Mesodermal cell (in vitro differentiated cells): Measurements from ENCODE around the gene TGM2.
A peak's percentile ranks its signal among the peaks of the same experiment; 100 is the strongest.

Experiments
- H3K27ac ChIP-seq: 2 replicates; pipeline ENCODE4 v1.7.0; 2013; ENCODE audit warnings: mild to moderate bottlenecking, low read depth, low read length, moderate library complexity; ENCODE audit not compliant: severe bottlenecking
- H3K36me3 ChIP-seq: 2 replicates; pipeline ENCODE4 v1.7.1; 2013; ENCODE audit warnings: mild to moderate bottlenecking, low read length, moderate library complexity; ENCODE audit not compliant: control insufficient read depth, insufficient read depth
- H3K4me1 ChIP-seq: one replicate; pipeline ENCODE4 v1.7.1; 2013; ENCODE audit warnings: mild to moderate bottlenecking, low read length; ENCODE audit not compliant: insufficient read depth, control insufficient read depth, poor library complexity, severe bottlenecking
- H3K4me3 ChIP-seq: 2 replicates; pipeline ENCODE4 v1.7.0; 2013; ENCODE audit warnings: low read length, control low read depth, mild to moderate bottlenecking; ENCODE audit not compliant: insufficient read depth, poor library complexity, severe bottlenecking; ENCODE audit errors: extremely low read depth
- H3K9me3 ChIP-seq: 2 replicates; pipeline ENCODE4 v1.7.1; 2013; ENCODE audit warnings: mild to moderate bottlenecking, low read length, moderate library complexity; ENCODE audit not compliant: control insufficient read depth
- WGBS, 2 experiments: methylation state at CpG; one replicate each; pipeline ENCODE4 v1.1.5; 2013; ENCODE audit warnings: missing lambda C conversion rate in 2 of 2; ENCODE audit not compliant: insufficient coverage in 2 of 2; 5-methylcytosine and 5-hydroxymethylcytosine counted together

Gene TGM2

DNA sequence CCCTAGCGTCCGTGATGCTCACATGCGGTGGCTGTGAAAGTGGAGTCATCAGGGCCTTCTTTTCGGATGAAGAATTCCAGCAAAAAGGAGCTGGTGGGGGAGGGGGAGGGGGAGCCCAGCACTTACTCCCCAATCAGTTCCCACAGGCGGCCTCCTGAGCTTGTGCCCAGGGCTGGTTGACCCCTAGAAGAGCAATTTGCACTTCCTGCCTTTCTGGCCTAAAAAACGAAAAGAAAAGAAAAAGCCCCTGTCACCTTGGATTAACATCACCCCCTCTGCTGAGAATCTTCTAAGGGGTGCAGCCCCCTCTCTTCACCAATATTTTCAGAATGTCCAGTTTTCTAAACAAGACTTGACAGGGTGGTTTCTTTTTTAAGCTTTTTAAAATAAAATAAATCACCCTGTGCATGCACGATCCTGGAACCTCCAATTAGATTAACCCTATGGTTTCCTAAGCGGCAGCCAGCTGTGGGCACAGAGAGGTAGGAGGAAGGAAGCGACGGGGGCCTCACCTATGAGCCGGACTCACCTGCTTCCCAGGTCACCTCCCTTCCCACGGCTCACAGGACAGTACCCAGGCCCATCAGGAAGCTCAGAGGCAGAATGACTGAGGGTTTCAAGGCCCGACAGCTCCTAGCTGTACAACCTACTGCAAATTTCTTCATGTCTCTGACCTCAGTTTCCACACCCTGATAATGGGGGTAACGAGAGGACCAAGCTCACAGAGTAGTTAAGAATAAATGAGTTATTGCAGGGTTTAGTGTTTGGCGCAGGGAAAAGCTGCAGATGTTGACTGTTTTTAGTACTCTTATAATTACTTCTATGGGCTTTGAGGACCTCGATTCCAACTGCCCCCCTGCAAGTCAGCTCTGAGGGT lies 10.5 kb upstream of the TGM2 start:
- Histone ChIP-seq H3K36me3 (no peaks in the 10 kb centered on the region), H3K9me3 (no peaks in the 10 kb centered on the region), H3K27ac (no peak overlapping the region), H3K4me3 (no peak overlapping the region), H3K4me1 (peaks cover 21% of the 10 kb centered on the region)
- WGBS, 2 experiments: 63 to 66% methylated on average over 7 to 8 of the region's 16 CpGs

DNA sequence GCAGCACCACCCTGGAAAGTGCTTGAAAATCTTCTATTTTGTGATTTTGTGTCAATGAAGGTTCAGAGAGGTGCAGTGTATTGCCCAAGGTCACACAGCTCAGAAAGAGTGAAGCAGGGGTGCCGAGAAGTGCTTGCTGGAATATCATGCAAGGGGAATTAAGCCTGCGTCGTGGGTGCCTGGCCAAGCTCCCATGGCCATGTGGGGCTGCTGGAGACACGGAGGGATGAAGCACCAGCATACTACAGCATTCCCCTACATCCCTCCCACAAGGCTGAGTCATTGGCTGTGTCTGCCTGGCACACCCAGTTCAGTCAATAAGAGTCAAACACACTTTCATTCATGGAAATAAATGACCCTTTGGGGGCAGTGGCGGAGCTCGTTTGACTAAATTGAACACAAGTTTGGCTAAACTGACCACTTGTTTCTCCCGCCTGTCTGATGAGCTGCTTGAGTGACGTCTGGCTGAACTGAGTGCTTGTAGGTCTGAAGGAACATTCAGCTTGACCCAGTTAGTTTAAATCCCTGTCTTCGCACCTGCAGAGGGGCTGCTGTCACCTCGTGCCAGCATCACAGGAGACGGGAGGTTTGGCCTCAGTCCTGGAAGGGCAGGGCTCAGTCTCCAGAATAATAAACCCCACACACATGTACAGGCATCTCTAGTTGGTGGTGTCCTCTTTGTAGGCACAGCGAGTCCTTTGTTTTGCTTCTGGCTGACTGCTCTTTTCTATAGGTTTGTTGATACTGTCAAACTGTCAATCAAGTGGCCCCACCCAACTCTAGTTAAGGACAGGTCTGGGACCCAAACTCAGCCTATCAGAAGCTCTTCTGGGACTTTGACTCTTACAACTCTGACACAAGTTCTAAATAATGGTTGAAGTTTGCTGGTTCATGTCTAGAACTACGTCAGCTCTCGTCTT lies 8.4 kb upstream of the TGM2 start:
- H3K36me3 ChIP-seq: no peaks in the 10 kb centered on the region
- peak overlapping the region; percentile 30 for H3K27ac ChIP-seq
- H3K9me3 ChIP-seq: no peaks in the 10 kb centered on the region
- H3K4me3 ChIP-seq: no peak overlapping the region
- WGBS, 2 experiments: 72 to 86% methylated on average over 11 to 12 of the region's 14 CpGs
- peaks cover 30% of the 10 kb centered on the region for H3K4me1 ChIP-seq

DNA sequence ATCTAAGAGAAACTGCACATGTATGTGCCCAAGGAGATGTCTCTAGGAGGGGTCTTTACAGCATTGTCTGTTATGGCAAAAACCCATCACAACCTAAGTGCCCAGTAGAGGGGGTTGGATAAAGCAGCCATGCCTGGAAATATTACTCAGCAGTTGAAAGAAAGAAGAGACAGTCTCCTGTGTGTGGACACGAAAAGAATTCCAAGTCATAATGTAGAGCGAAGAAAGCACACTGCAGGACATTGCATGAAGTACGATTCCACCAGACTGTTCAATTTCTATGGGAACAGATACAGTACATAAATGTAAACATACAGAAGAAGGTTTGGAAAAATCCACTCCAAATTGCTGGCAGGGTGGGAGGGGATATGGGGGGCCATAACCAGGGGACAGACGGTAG lies 7.3 kb upstream of the TGM2 start:
- 88% methylated on average over 2 of the region's 4 CpGs; no CpG with 5 or more reads in 1 of the 2 experiments for WGBS, 2 experiments
- H3K4me3 ChIP-seq: no peak overlapping the region
- H3K36me3 ChIP-seq: no peaks in the 10 kb centered on the region
- no peaks in the 10 kb centered on the region for H3K9me3 ChIP-seq
- H3K4me1 ChIP-seq: peaks cover 38% of the 10 kb centered on the region
- no peak overlapping the region for H3K27ac ChIP-seq

DNA sequence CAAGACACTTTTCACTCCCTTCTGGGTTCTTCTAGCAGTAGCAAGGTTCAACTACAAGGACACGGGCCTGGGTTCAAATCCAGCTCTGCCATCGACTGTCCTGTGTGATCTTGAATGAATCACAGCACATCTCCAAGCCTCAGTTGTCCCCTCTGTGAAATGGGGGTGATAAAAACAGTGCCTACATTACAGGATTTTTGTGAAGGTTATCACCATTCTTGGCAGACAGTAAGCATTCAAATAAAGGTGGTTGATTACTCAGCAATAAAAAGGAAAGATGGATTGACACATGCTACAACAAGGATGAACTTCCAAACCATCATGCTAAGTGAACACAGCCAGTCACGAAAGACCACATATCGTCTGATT lies 6.6 kb upstream of the TGM2 start:
- H3K4me3 ChIP-seq: no peak overlapping the region
- peaks cover 46% of the 10 kb centered on the region for H3K4me1 ChIP-seq
- peak overlapping the region; percentile 72 for H3K27ac ChIP-seq
- H3K9me3 ChIP-seq: no peaks in the 10 kb centered on the region
- 90 to 100% methylated on average over 1 to 2 of the region's 4 CpGs for WGBS, 2 experiments
- H3K36me3 ChIP-seq: no peaks in the 10 kb centered on the region

DNA sequence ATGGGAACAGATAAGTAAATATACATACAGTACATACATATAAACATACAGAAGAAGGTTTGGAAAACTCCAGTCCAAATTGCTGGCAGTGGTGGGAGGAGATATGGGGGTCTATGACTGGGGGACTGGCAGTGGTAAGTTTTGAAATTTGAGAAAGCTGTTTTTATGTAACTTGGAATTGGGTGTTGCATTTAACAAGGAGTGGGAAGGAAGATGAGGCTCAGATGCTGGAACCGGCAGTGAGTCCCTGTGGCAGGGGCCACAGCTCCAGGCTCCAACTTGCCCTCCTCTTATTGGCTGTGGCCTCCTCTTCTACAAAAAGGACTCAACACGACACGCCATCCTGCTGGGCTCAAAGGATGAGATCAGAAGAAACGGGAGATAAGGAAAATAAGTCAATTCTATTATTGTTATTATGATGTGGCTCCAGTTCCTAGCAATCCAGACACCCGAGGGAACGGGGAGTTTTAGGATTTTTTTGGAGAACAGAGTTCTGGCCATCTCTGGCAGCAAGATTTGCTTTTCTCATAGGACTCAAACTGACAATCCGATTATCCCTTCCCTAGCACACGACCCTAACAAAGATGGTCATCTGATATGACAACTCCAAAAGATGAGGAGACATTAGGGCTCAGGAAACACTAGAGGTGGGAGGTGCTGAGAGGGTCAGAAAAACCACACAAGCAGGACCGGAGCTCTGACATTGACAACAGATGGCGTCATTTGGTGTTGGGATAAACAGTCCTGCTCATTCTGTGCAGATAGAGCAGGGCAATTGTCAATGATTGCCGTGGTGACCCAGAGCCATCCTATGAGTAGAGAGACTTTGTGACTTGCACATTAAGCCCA lies 6.0 kb upstream of the TGM2 start:
- Histone ChIP-seq H3K9me3 (no peaks in the 10 kb centered on the region), H3K4me1 (peaks cover 52% of the 10 kb centered on the region), H3K36me3 (no peaks in the 10 kb centered on the region), H3K4me3 (no peak overlapping the region), H3K27ac (peak overlapping the region; percentile 72)
- 45 to 81% methylated on average over 3 to 6 of the region's 11 CpGs for WGBS, 2 experiments

DNA sequence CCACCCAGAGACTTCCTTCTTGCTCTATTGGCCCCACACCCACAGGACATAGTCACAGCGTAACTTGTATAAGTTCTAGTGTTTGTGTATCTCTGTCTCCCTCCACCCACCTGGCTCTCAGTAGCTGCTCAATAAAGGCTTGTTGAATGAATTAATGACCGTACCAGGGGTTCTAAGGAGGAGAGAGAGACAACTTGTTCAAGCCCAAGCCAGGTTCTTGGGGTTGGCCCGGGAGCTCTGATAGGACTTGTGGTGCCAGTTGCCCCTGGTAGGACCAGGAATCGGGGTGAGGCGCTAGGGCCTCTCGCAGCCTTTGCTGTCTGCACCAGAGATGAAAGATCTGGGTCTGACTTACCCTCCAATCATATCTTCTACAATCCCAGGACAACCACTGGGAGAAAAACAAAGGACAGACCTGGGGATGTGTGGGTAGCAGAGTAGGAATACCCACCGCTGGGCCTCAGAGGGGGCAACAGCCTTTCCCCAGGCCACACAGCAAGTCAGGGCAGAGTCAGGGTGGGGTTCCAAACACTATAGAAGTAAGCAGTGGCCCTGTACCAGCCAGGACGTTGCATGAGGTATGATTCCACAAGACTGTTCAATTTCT lies 5.3 kb upstream of the TGM2 start:
- Histone ChIP-seq H3K4me3 (no peak overlapping the region), H3K4me1 (peaks cover 52% of the 10 kb centered on the region), H3K36me3 (no peaks in the 10 kb centered on the region), H3K9me3 (no peaks in the 10 kb centered on the region), H3K27ac (peak overlapping the region; percentile 72)
- 44 to 62% methylated on average over 4 to 6 of the region's 8 CpGs for WGBS, 2 experiments

DNA sequence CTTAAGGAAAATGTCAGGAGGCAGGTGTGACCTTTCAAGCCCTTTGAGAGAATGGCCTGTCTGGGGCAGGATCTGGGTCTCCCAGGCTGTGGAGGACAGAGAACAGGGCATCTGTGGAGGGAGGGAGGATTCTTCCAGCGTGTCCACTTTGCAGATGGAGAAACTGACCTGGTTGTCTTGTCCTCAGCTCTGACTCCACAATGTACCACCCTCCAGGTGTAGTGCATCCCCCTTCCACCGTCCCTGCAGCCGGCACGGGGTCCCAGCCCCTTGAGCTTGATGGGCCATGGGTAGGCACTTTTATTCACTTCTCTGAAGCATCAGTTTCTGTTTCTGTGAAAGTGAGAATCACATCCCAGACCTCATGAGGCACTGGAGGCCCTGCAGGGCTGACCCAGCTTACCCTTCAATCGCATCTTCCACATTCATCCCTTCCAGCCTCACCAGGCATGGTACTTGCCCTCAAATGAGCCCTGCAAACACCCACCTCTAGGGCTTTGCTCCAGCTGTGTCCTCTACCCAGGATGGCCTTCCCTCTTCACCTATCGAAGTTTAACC lies 4.6 kb upstream of the TGM2 start:
- WGBS, 2 experiments: 82 to 90% methylated on average over 5 of the region's 6 CpGs
- no peaks in the 10 kb centered on the region for H3K9me3 ChIP-seq
- H3K4me1 ChIP-seq: peaks cover 48% of the 10 kb centered on the region
- no peak overlapping the region for H3K27ac ChIP-seq
- no peaks in the 10 kb centered on the region for H3K36me3 ChIP-seq
- H3K4me3 ChIP-seq: no peak overlapping the region

DNA sequence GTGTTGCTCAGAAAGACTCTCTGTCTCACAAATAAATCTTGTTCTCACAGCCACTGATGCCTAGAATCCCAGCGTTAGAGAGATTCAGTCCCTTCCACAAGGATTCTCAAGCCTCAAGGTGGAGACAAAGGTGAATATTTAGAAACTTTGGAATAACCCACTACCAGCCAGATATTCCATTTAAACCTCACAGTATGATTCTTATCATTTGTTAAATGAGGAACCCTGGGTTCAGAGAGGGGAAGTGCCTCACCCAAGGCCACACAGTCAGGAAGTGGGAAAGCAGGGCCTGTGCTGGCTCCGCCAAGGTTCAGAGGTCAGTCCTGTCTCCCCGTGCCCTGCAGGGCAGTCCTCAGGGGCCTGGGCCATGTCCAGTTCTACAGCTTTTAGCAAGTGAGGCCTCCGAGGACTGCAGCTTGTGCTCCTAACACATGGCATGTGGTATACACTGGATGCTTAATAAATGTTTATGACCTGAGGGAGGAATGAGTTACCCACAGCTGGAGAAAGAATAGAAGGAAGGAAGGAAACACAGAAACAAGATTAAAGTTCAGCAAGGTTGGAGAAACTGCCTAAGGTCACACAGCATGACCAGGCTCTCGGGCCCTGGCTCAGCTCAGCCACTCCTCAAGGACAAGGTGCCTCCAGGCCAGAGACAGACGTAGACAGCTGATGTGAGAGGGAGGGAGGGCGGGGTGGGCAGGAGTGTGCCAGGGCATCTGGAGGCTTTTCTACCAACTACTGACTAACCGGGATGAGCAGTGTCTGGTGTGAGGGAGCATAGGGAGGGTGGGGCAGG lies 3.9 kb upstream of the TGM2 start:
- peak overlapping the region; percentile 54 for H3K27ac ChIP-seq
- peaks cover 51% of the 10 kb centered on the region for H3K4me1 ChIP-seq
- 89 to 90% methylated on average over 4 to 5 of the region's 8 CpGs for WGBS, 2 experiments
- no peaks in the 10 kb centered on the region for H3K9me3 ChIP-seq
- H3K4me3 ChIP-seq: no peak overlapping the region
- H3K36me3 ChIP-seq: no peaks in the 10 kb centered on the region

DNA sequence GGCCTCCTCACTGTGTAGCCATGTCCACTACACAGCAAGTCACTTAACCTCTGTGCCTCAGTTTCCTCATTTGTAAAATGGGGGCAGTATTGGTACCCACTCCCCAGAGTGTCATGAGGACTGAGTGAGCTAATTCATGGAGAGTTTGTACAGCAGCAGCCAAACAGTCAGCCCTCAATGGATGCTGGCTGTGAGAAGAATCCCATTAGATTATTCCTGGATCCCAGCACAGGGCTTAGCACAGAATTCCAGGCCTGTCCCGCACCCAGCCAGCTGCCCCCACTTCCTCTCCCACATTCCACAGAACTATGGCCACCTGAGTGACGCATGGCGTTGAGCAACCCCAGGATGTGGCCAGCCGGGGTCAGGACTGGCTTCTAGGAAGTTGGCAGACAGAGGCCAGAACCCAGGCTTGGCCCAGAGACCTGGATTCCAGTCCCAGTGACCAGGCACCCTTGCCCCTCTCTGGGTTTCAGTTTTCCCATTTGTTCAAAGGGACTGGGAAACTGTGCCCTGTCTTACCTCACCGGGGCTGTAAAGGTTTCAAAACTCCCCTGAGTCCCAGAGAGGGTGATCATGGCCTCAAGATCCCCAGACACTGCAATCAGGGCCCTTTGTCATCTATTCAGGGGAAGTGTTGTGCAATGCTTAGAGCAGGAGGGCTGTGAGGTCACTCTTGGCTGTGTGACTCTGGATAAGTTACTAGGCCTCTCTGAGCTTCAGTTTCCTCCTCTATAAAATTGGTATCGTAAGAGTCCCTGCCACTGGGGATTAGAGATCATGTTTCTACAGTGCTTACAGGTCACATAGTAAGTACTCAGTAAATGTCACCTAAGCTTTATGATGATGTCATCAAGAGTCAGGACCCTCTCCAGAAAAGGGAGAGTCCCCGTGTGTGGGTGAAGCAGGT lies 3.0 kb upstream of the TGM2 start:
- Histone ChIP-seq H3K4me3 (no peak overlapping the region), H3K4me1 (peaks cover 53% of the 10 kb centered on the region), H3K36me3 (no peaks in the 10 kb centered on the region), H3K9me3 (no peaks in the 10 kb centered on the region), H3K27ac (peak overlapping the region; percentile 54)
- WGBS, 2 experiments: 50 to 58% methylated on average over 3 to 5 of the region's 7 CpGs
